Activated CD4-positive, alpha-beta T cell treated with anti-CD3 and anti-CD28 coated beads, Interleukin-2, amount 50 U/mL, for 4 hours (primary cell): ENCODE data around the gene LCAT.

Source experiments
- DNase-seq, 2 experiments: peaks; one replicate each; pipeline ENCODE4 v3.0.0-alpha.2; 2020

LCAT gene

DNA sequence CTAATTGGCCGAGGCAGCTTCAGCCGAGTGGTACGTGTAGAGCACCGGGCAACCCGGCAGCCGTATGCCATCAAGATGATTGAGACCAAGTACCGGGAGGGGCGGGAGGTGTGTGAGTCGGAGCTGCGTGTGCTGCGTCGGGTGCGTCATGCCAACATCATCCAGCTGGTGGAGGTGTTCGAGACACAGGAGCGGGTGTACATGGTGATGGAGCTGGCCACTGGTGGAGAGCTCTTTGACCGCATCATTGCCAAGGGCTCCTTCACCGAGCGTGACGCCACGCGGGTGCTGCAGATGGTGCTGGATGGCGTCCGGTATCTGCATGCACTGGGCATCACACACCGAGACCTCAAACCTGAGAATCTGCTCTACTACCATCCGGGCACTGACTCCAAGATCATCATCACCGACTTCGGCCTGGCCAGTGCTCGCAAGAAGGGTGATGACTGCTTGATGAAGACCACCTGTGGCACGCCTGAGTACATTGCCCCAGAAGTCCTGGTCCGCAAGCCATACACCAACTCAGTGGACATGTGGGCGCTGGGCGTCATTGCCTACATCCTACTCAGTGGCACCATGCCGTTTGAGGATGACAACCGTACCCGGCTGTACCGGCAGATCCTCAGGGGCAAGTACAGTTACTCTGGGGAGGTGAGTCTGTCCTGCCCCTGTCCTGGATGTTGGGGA lies 34.7 kb downstream of the LCAT start:
- no peak for DNase-seq

DNA sequence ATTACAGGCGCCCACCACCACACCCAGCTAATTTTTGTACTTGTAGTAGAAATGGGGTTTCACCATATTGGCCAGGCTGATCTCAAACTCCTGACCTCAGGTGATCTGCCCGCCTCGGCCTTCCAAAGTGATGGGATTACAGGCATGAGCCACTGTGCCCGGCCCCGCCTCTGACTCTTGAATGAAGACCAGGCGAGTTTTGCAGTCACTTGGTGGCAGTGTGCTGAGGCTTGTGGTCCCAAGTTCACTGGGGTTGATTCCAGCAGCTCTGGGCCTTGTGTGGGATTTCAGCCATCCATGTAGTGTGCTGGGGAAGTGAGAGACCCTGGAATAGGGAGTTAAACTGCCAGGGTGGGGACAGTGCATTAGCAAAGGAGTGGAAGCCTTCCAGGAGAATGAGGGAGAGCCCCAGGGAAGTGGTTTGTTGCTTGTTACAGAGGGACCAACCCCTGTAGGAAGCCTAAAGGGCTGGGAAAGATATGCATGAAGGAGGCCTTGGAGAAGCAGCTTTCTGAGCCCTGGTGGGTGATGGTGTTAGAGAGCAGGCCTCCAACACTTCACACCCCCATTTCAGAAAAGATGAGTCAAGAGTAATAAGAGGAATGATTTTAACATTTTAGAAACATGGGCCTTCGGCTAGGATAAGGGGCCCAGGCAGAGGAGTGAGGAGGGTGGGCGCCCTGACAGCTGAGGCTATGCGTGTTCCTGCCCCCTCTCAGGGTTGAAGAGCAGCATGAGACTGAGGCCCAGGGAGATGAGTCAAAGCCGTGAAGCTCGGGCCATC lies 36.3 kb downstream of the LCAT start:
- DNase-seq: no peak

DNA sequence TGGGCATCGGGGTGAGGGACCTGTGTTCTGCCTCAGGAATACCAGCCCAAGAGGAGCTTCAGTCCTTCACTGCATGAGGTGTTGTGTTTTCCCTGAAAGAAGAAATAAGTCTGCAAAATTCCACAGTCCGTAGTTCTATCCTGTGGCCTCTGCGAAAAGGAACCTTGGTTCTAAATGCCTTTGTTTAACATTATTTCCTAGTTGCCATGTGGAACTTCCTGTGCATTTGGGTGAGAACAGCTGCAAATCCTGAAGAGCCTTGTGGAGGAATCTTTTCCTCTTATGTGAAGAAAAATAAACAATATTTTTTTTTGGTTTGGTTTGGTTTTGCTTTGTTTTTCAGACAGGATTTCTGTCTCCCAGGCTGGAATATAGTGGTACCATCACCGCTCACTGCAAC lies 41.1 kb downstream of the LCAT start:
- DNase-seq: no peak

DNA sequence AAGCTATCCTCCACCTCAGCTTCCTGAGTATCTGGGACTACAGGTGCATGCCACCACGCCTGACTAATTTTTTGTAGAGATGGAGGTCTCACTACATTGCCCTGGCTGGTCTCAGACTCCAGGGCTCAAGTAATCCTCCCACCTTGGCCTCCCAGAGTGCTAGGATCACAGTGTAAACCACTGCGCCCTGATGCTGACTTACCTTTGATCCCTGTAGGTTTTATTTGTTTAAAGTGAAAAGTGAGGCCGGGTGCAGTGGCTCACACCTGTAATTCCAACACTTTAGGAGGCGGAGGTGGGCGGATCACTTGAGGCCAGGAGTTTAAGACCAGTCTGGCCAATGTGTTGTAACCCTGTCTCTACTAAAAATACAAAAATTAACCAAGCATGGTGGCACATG lies 42.2 kb downstream of the LCAT start:
- no peak for DNase-seq

DNA sequence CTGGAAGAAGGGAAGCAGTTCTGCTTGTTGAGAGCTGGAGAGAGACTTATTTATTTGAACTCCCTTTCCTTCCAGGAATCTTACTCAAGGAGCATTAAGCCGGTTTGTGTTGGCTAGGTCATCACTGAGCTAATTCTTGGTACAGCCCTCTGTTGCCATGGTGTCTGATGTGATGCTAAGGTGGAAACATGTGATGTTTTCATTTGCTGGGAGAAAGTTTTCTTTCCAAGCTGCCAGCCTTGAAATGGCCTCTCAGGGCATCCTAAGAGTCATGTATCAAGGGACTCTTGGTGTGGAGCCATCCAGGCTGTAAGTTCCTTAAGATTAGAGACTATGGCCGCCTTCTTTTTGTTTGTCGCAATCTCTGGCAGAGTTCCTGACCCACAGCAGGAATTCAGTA lies 46.7 kb downstream of the LCAT start:
- no peak for DNase-seq

DNA sequence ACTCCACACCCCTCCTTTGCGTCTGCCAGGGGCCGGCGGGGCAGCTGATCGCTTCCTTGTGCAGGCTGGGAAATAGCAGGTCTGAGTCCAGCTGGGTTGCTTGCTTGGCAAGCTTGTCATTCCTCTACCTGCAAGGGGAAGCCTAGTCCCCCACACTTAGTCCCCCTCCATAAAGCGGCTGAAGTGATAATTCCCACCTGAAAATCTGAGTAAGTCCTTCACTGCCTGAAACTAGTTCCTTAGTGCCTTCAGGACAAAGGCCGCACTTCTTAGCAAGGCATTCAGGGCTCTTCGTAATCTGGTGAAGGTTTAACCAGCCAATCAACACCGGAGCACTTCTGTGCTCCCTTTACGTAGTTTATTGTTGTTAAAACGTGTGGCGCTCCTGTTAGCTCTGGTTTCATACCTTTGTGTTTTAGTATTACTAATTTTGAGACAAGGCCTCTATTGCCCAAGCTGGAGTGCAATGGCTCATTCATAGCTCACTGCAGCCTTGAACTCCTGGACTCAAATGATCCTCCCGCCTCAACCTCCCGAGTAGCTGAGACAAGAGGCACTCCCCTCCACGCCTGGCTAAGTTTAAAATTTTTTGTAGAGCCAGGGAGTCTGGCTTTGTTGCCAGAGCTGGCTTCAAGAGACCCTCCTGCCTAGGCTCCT lies 50.0 kb downstream of the LCAT start:
- peak in 1 of 2 experiments; percentile 9 for DNase-seq

DNA sequence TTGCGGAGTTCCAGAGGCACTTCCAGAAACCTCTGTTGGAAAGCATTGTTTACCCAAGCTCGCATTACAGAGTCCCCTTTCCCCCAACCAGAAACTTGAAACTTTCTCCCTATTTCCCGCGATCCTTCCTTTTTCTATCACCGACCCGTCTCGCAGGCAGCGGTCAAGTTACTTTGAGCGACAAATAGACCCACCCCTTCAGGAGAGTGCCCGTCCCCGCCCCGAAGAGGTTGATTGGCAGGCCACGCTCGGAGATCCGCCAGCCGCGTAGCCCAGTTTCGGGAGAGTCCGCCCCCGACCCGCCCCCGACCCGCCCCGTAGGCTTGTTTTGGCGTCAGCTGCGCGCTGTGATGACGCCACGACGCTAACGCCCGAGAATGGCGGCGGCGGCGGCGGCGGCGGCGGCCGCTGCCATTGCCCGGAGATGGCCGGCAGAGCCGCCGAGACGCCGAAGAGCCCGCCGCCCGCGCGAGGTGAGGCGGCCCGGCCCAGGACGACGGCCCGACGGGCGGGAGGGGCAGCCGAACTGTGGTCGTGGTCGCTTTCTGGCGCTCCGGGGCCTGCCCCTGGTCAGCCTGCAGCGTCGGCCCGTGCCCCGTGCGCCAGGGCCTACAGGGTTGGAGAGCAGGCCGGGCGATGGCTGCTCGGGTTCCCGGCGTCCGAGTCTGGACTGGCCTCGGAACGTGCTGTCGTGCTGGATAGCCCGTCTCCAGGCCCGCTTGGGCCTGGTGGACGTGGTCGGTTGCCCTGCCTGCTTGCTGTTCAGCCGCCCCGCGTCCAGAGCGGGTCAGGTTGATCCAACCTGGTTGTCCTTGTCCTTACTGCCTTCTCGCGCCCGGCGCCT lies 50.8 kb downstream of the LCAT start, which contains the start of gene PSKH1:
Gene PSKH1 (plus strand): TSS at position 356 of the 844 bp plus-strand sequence. CDS start 15,496 bp downstream, outside the sequence.
- DNase-seq: peak; percentile 94

DNA sequence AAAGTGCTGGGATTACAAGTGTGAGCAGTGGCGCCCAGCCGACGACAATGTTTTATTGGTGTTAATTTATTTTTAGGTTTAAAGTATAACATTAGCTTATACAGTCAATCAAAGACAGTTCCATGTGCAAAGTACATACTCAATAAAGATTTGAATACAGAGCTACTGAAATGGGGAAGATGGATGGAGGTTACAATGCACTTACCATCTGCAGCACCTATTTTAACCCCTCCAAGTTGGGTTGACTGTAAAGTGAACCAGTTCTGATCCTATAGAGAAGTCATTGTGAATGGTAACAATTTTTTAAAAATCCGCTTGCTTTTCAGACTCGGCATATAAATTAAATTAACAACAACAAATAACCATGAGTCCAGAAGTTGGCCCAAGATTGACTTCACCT lies 51.5 kb downstream of the LCAT start:
- DNase-seq: no peak
